ENCODE results near the gene GLT8D2.

GLT8D2 gene

GRCh38 chr12:103964805-103965204 is 85.2 kb downstream of the GLT8D2 start:
- Mint-ChIP-seq H3K36me3 (ENCODE audit: low read depth) (peaks cover 20% of the 10 kb centered on the region), H3K4me3 (peak overlapping the region; percentile 98), H3K4me1 (ENCODE audit: low read depth) (peaks cover 33% of the 10 kb centered on the region), H3K9me3 (no peaks in the 10 kb centered on the region), H3K27me3 (ENCODE audit: low read depth) (no peaks in the 10 kb centered on the region), H3K27ac (peak overlapping the region; percentile 96)
- no peak for DNase-seq (ENCODE audit: low spot score)

DNA sequence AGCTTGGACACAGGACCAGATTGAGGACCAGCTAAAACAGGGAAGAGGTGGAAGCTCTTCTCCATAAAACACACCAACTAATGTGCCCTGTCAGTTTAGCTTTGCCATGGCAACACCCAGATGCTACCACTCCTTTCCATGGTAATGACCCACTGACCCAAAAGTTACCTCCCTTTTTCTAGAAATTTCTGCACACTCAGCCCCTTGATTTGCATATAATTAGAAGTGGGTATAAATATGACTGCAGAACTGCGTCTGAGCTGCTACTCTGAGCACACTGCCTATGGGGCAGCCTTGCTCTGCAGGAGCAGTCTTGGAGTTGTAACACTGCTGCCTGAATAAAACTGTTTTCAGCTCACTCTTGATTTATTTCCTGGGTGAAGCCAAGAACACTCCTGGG is 87.5 kb downstream of the GLT8D2 start:
- H3K36me3 Mint-ChIP-seq (ENCODE audit: low read depth): peaks cover 12% of the 10 kb centered on the region
- no peaks in the 10 kb centered on the region for H3K27me3 Mint-ChIP-seq (ENCODE audit: low read depth)
- H3K4me3 Mint-ChIP-seq: no peak overlapping the region
- no peak for DNase-seq (ENCODE audit: low spot score)
- H3K9me3 Mint-ChIP-seq: no peaks in the 10 kb centered on the region
- H3K4me1 Mint-ChIP-seq (ENCODE audit: low read depth): peaks cover 23% of the 10 kb centered on the region
- H3K27ac Mint-ChIP-seq: peak overlapping the region; percentile 31

- H3K4me3 Mint-ChIP-seq: no peak overlapping the region
- no peak for DNase-seq (ENCODE audit: low spot score)
- no peak overlapping the region for H3K27ac Mint-ChIP-seq
- H3K4me1 Mint-ChIP-seq (ENCODE audit: low read depth): peaks cover 17% of the 10 kb centered on the region
- H3K36me3 Mint-ChIP-seq (ENCODE audit: low read depth): peaks cover 9% of the 10 kb centered on the region
- H3K9me3 Mint-ChIP-seq: no peaks in the 10 kb centered on the region
- no peaks in the 10 kb centered on the region for H3K27me3 Mint-ChIP-seq (ENCODE audit: low read depth)
Measured at GRCh38 chr12:103960616-103961227, 89.3 kb downstream of the GLT8D2 start.

- Mint-ChIP-seq H3K27me3 (ENCODE audit: low read depth) (no peaks in the 10 kb centered on the region), H3K4me1 (ENCODE audit: low read depth) (peaks cover 17% of the 10 kb centered on the region), H3K9me3 (no peaks in the 10 kb centered on the region), H3K4me3 (peak overlapping the region; percentile 43), H3K36me3 (ENCODE audit: low read depth) (peaks cover 21% of the 10 kb centered on the region), H3K27ac (no peak overlapping the region)
- DNase-seq (ENCODE audit: low spot score): no peak
Measured at GRCh38 chr12:103958621-103959020, 91.4 kb downstream of the GLT8D2 start.

GRCh38 chr12:103957865-103958388 is 92.1 kb downstream of the GLT8D2 start:
- Mint-ChIP-seq H3K4me3 (peak overlapping the region; percentile 96), H3K27ac (peak overlapping the region; percentile 97), H3K4me1 (ENCODE audit: low read depth) (peaks cover 19% of the 10 kb centered on the region), H3K36me3 (ENCODE audit: low read depth) (peaks cover 25% of the 10 kb centered on the region), H3K27me3 (ENCODE audit: low read depth) (no peaks in the 10 kb centered on the region), H3K9me3 (no peaks in the 10 kb centered on the region)
- DNase-seq (ENCODE audit: low spot score): no peak

DNA sequence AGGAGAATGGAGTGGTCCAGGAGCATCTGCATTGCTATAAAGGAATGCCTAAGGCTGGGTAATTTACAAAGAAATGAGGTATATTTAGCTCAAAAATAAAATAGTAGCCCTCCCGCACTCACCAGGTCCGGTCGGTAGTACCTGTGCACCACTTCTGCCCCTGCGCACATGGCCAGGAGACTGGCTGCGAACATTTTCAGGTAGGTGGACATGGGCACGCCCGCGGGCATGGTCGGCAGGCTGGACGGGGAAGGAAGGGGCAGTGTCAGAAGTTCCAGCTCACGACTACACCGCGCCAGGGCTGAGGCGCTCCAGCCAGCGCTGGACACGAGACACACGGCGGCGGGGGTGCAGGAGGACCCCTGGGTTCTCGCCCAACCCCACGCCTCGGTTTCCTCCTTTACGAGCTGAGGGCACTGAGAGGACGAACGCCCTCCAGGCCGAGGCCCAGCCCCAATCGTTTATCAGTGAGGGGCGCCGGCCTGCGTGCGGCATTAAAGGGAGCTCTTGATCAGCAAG is 93.4 kb downstream of the GLT8D2 start:
- no peak for DNase-seq (ENCODE audit: low spot score)
- Mint-ChIP-seq H3K9me3 (no peaks in the 10 kb centered on the region), H3K36me3 (ENCODE audit: low read depth) (peaks cover 36% of the 10 kb centered on the region), H3K27me3 (ENCODE audit: low read depth) (no peaks in the 10 kb centered on the region), H3K4me3 (peak overlapping the region; percentile 96), H3K27ac (peak overlapping the region; percentile 97), H3K4me1 (ENCODE audit: low read depth) (peaks cover 25% of the 10 kb centered on the region)

DNA sequence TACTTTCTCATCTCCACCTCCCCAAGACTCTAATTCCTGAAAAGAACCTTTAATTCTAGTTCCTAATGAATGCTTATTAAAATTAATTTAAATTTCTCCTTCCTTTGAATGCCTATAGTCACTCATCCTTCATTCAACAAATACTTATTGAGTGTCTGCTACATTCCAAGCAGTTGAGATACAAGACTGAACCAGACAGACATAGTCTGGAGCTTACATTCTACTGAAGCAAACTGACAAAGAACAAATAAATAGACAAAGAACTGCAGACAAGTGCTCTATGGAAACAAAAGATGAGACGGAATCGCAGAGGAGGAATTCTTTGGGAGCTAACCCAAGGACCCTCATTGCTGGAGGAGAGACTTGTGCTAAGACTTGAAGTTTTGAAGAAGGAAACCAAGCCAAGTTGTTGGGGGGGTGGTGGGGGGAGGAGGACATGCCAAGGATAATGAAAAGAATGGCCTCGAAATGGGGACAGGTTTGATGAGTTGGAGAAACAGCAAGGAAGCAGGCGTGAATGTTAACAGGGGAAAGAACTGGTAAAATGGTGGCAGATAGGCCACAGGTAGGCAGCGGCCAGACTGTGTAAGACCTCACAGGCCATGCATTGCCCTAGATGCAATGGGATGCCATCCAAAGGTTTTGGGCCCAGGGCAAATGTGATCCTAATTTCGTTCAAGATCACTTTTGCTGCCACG is 94.0 kb downstream of the GLT8D2 start:
- no peak for DNase-seq (ENCODE audit: low spot score)
- H3K36me3 Mint-ChIP-seq (ENCODE audit: low read depth): peaks cover 36% of the 10 kb centered on the region
- peak overlapping the region; percentile 96 for H3K4me3 Mint-ChIP-seq
- H3K9me3 Mint-ChIP-seq: no peaks in the 10 kb centered on the region
- H3K4me1 Mint-ChIP-seq (ENCODE audit: low read depth): peaks cover 25% of the 10 kb centered on the region
- no peaks in the 10 kb centered on the region for H3K27me3 Mint-ChIP-seq (ENCODE audit: low read depth)
- H3K27ac Mint-ChIP-seq: peak overlapping the region; percentile 97

DNA sequence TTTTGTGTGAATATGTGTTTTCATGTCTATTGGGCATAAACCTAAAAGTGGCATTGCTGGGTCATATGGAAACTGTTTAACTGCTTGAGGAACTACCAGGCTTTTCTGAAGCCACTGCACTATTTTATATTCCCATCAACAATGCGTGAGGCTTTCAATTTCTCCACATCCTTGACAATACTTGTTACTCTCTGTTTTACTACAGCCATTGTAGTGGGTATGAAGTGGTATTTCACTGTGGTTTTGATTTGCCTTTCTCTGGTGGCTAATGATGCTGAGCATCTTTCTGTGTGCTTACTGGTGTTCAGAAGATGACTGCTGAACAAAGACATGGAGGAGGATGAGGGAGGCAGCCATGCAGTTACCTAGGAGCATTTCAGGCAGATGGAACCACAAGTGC is 97.5 kb downstream of the GLT8D2 start:
- Mint-ChIP-seq H3K36me3 (ENCODE audit: low read depth) (peaks cover 67% of the 10 kb centered on the region), H3K27ac (peak overlapping the region; percentile 70), H3K9me3 (no peaks in the 10 kb centered on the region), H3K4me3 (peak overlapping the region; percentile 27), H3K27me3 (ENCODE audit: low read depth) (no peaks in the 10 kb centered on the region), H3K4me1 (ENCODE audit: low read depth) (peaks cover 33% of the 10 kb centered on the region)
- no peak for DNase-seq (ENCODE audit: low spot score)

DNA sequence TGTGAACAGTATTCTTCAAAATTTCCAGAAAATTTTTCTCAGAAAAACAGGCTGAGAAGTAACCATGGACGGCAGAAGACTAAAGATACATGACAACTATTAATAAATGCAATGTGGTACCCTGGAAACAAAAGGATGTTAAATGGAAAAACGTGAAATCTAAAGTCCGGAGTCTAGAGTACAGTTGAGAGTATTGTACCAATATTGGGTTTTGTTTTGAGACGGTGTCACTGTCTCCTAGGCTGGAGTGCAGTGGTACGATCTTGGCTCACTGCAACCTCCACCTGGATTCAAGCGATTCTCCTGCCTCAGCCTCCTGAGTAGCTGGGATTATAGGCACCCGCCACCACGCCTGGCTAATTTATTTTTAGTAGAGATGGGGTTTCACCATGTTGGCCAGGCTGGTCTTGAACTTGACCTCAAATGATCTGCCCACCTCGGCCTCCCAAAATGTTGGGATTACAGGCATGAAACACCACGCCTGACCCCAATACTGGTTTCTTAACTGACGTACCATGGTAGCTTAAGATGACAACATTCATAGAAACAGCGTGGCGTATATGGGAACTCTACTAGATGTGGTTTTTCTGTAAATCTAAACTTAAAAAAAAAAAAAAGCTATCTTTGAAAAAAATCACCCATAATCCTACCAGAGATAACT is 101.1 kb downstream of the GLT8D2 start:
- Mint-ChIP-seq H3K9me3 (no peaks in the 10 kb centered on the region), H3K27me3 (ENCODE audit: low read depth) (no peaks in the 10 kb centered on the region), H3K27ac (no peak overlapping the region), H3K36me3 (ENCODE audit: low read depth) (peaks cover 79% of the 10 kb centered on the region), H3K4me1 (ENCODE audit: low read depth) (peaks cover 24% of the 10 kb centered on the region), H3K4me3 (no peak overlapping the region)
- DNase-seq (ENCODE audit: low spot score): no peak

DNA sequence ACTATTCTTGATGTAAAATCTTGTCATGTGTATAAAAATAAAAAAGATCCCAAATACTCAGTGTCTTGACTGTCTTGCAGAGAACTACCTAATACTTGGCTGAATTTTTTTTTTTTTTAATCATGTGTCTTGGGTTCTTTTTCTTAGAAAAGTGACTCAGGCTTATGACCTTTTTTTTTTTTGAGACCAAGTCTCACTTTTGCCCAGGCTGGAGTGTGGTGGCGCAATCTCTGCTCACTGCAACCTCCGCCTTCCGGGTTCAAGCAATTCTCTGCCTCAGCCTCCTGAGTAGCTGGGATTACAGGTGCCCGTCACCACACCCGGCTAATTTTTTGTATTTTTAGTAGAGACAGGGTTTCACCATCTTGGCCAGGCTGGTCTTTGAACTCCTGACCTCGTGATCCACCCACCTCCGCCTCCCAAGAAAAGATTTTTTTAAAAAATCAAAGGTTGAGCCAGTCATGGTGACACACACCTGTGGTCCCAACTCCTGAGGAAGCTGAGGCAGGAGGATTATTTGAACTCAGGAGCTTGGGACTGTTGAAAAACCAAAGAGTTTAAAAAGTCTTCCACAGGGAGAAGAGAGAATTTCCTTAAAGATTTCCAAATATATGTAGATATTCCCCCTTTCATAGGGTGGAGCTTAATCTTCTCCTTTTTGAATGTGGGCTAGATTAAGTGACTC is 102.0 kb downstream of the GLT8D2 start:
- Mint-ChIP-seq H3K27ac (no peak overlapping the region), H3K9me3 (no peaks in the 10 kb centered on the region), H3K27me3 (ENCODE audit: low read depth) (no peaks in the 10 kb centered on the region), H3K4me1 (ENCODE audit: low read depth) (peaks cover 24% of the 10 kb centered on the region), H3K36me3 (ENCODE audit: low read depth) (peaks cover 81% of the 10 kb centered on the region), H3K4me3 (no peak overlapping the region)
- no peak for DNase-seq (ENCODE audit: low spot score)

DNA sequence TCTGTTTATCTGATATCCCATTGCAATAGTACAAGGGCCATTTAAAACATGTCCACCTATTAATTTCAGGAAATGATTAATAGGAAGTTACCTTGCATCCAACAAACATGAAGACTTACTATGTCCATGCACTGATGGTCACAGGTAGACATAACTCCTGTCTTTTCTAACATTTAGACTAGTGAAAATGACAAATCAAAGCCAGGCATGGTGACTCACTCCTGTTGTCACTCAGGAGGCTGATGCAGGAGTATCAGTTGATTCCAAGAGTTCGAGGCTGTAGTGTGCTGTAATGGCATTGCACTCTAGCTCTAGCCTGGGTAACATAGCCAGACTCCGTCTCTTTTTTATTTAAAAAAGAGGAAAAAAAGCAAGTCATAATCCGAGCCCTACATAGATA is 105.0 kb downstream of the GLT8D2 start:
- Mint-ChIP-seq H3K27me3 (ENCODE audit: low read depth) (no peaks in the 10 kb centered on the region), H3K4me1 (ENCODE audit: low read depth) (peaks cover 29% of the 10 kb centered on the region), H3K27ac (no peak overlapping the region), H3K9me3 (no peaks in the 10 kb centered on the region), H3K4me3 (no peak overlapping the region), H3K36me3 (ENCODE audit: low read depth) (peaks cover 91% of the 10 kb centered on the region)
- no peak for DNase-seq (ENCODE audit: low spot score)

Measured in T-helper 2 cell treated with Interferon-gamma antibody and Interleukin-4, amounts not matched to agents 5 μg/mL and 100 μg/mL, for 36 hours (primary cell).